NCI-H524 (cell line): ENCODE data around the gene SNRNP25.
"Not testable (repeated sequence)": the region's sequence is repeated elsewhere in the genome, so short reads cannot be mapped to it uniquely, and the experiment has no call there.

Source experiments
- DNase-seq, 2 experiments: peaks; one replicate each; lab custom pipeline; 2025; lab: John Stamatoyannopoulos, UW

The SNRNP25 gene

GRCh38 chr16:42069-42457 lies 11.6 kb upstream of the SNRNP25 start:
- no peak for DNase-seq

GRCh38 chr16:42691-43090 lies 10.9 kb upstream of the SNRNP25 start:
- no peak for DNase-seq

GRCh38 chr16:43294-43693 lies 10.3 kb upstream of the SNRNP25 start:
- DNase-seq = no peak

GRCh38 chr16:44655-45054 lies 9.0 kb upstream of the SNRNP25 start:
- no peak for DNase-seq

- no peak for DNase-seq
These were observed 8.2 kb upstream of the SNRNP25 start for GRCh38 chr16:45454-45853.

- not testable (repeated sequence) for DNase-seq
These were observed 7.1 kb upstream of the SNRNP25 start for GRCh38 chr16:46510-46909.

GRCh38 chr16:47234-47633 lies 6.4 kb upstream of the SNRNP25 start:
- no peak for DNase-seq

- DNase-seq = no peak
These were observed 2.6 kb upstream of the SNRNP25 start for GRCh38 chr16:50769-51591.

GRCh38 chr16:54237-54581 lies 581 bp downstream of the SNRNP25 start:
- no peak for DNase-seq

GRCh38 chr16:55571-56136 lies 2.0 kb downstream of the SNRNP25 start:
- DNase-seq = no peak

- DNase-seq = no peak
These were observed 2.8 kb downstream of the SNRNP25 start for GRCh38 chr16:56231-56927.

GRCh38 chr16:57711-58110 lies 4.1 kb downstream of the SNRNP25 start:
- no peak for DNase-seq

- DNase-seq = no peak
These were observed 5.1 kb downstream of the SNRNP25 start for GRCh38 chr16:58491-59439.

- DNase-seq = no peak
These were observed 5.9 kb downstream of the SNRNP25 start for GRCh38 chr16:59440-60059.

- DNase-seq = no peak
These were observed 6.5 kb downstream of the SNRNP25 start for GRCh38 chr16:60166-60565.

- no peak for DNase-seq
These were observed 7.6 kb downstream of the SNRNP25 start for GRCh38 chr16:60929-61878.

GRCh38 chr16:61879-62281 lies 8.3 kb downstream of the SNRNP25 start:
- DNase-seq = no peak

GRCh38 chr16:62283-62967 lies 8.8 kb downstream of the SNRNP25 start:
- DNase-seq = no peak

- no peak for DNase-seq
These were observed 9.4 kb downstream of the SNRNP25 start for GRCh38 chr16:62968-63391.

- DNase-seq = no peak
These were observed 9.8 kb downstream of the SNRNP25 start for GRCh38 chr16:63466-63865.
